ENCODE measurements around the gene ADORA3. TPM values are rescaled to one million over a fixed set of nuclear protein-coding genes. Genes with fewer than 3 reads are reported as not detected.

Gene ADORA3
- total and polyA plus RNA-seq, 10 of the 15 experiments (the other 5 are each of a cell fraction or from before 2014, with no cell fraction given) = 0.14 to 0.29 (median 0.18) TPM; not detected in 2

DNA sequence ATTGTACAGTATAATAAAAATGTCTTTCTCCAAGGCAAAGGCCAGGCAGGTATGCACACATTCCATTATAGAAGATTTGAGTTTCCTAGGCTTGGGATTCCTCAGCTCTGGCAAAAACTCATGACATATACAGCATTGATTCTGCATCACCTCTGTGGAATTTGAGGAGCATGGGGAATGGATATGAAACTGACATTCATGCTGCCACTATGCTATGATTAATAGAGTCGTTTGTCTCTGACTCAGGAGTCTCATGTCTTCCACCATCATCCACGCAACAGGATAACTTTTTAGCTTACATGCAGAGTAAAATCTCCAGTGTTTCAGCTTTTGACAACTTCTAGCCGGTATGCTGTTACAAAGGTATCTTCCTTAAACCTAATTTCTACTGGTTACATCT, 49.8 kb upstream of the ADORA3 start:
- Histone ChIP-seq H3K36me3 (ENCODE audit: control insufficient read depth in 2 of 2, insufficient read depth in 2 of 2, low read length in 1 of 2) (no peaks in the 10 kb centered on the region), H3K4me3 (no peak overlapping the region), H2AFZ (ENCODE audit: control insufficient read depth, low read depth, low read length) (no peak overlapping the region), H3K9me3 (replicated peaks; ENCODE audit: control insufficient read depth, insufficient read depth, low read length) (no peaks in the 10 kb centered on the region), H3K27ac (ENCODE audit: control insufficient read depth, insufficient read depth) (no peak overlapping the region), H3K79me2 (ENCODE audit: control insufficient read depth, insufficient read depth, low read length) (no peaks in the 10 kb centered on the region), H3K4me1 (ENCODE audit: control insufficient read depth, insufficient read depth, low read length) (no peaks in the 10 kb centered on the region), H3K4me2 (ENCODE audit: control insufficient read depth, insufficient read depth) (no peak overlapping the region), H3K9ac (ENCODE audit: control insufficient read depth, insufficient read depth, low read length) (no peak overlapping the region), H3K27me3 (replicated peaks in 1 of 2; ENCODE audit: control insufficient read depth in 2 of 2, insufficient read depth in 2 of 2, low read length in 1 of 2) (no peaks in the 10 kb centered on the region), H4K20me1 (ENCODE audit: control insufficient read depth, insufficient read depth) (no peaks in the 10 kb centered on the region)
- intact Hi-C loops (cut with micrococcal nuclease; ENCODE audit: unreplicated experiment) (no loop called here), in situ Hi-C loops (cut with MboI) (no loop called here)
- WGBS (ENCODE audit: insufficient coverage, insufficient replicate concordance, low lambda C conversion rate, missing lambda C conversion rate) = 99% methylated on average over 3 of the region's 3 CpGs
- RAD21 ChIA-PET (ENCODE audit: unreplicated experiment) = interaction anchor here (0.9 to 1.2 kb wide), 2 partner anchors 45 to 160 kb away, joined by 3 read pairs; no protein-coding TSS in a partner anchor
- POLR2A ChIA-PET = interaction anchor here (0.7 kb wide), 1 partner anchor 75 kb away, joined by 4 read pairs; no protein-coding TSS in a partner anchor
- SMC1A ChIA-PET (ENCODE audit: uncharacterized antibody, unreplicated experiment) = interaction anchor here (1.0 to 4.8 kb wide), 4 partner anchors 14 to 92 kb away, joined by 4 to 22 read pairs (median 4); no protein-coding TSS in a partner anchor
- BruUV-seq (replicated peaks) = no TSS peak
- FAIRE-seq (no peak), DNase-seq (ENCODE audit: low read depth, low spot score) (no peak), ATAC-seq (no peak)
- CTCF ChIA-PET = interaction anchor here (1.0 to 1.4 kb wide), 4 partner anchors 45 to 162 kb away, joined by 3 to 7 read pairs (median 3); no protein-coding TSS in a partner anchor
- TF ChIP-seq, protein P1, sequence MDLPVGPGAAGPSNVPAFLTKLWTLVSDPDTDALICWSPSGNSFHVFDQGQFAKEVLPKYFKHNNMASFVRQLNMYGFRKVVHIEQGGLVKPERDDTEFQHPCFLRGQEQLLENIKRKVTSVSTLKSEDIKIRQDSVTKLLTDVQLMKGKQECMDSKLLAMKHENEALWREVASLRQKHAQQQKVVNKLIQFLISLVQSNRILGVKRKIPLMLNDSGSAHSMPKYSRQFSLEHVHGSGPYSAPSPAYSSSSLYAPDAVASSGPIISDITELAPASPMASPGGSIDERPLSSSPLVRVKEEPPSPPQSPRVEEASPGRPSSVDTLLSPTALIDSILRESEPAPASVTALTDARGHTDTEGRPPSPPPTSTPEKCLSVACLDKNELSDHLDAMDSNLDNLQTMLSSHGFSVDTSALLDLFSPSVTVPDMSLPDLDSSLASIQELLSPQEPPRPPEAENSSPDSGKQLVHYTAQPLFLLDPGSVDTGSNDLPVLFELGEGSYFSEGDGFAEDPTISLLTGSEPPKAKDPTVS (IDR thresholded peaks at IDR 0.05; ENCODE audit: low read depth, low read length) = no peak
- no peak for TF ChIP-seq HCFC1 (IDR thresholded peaks at IDR 0.05; ENCODE audit: low read length)
- TF ChIP-seq EP300 (IDR thresholded peaks at IDR 0.05; ENCODE audit: borderline replicate concordance in 1 of 2, control insufficient read depth in 1 of 2, low read depth in 2 of 2, low read length in 2 of 2) = no peak

DNA sequence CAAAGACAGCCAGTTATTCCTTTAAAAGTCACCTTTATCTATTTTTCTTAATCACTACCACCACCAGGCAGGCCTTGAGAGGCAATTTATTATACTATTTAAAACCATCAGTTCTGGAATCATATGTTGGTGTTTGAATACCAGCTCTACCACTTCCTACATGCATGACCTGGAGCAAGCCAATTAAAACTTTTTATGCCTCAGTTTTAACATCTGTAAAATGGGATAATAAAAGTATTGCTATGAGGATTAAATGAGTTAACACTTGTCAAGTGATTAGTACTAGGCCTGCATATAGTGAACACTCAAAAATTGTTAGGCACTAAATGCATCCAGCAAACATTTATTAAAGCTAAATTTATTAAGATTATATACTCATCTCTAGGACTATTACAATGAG, 49.2 kb upstream of the ADORA3 start:
- no peaks in the 10 kb centered on the region for H3K27me3 ChIP-seq (replicated peaks in 1 of 2; ENCODE audit: control insufficient read depth in 2 of 2, insufficient read depth in 2 of 2, low read length in 1 of 2)
- FAIRE-seq (no peak), DNase-seq (ENCODE audit: low read depth, low spot score) (no peak), ATAC-seq (no peak)
- intact Hi-C loops (cut with micrococcal nuclease; ENCODE audit: unreplicated experiment) = no loop called here
- no peaks in the 10 kb centered on the region; the same call in 2 of the 3 replicates for H3K9me3 ChIP-seq (replicated peaks; ENCODE audit: control insufficient read depth, insufficient read depth, low read length)
- no peaks in the 10 kb centered on the region for H4K20me1 ChIP-seq (ENCODE audit: control insufficient read depth, insufficient read depth)
- no peaks in the 10 kb centered on the region for H3K4me1 ChIP-seq (ENCODE audit: control insufficient read depth, insufficient read depth, low read length)
- H3K4me3 ChIP-seq = no peak overlapping the region
- ChIA-PET RAD21 (ENCODE audit: unreplicated experiment) (interaction anchor here (0.9 to 1.2 kb wide), 2 partner anchors 44 to 160 kb away, joined by 3 read pairs; no protein-coding TSS in a partner anchor), CTCF (interaction anchor here (1.0 to 1.4 kb wide), 5 partner anchors 44 to 560 kb away, joined by 3 to 7 read pairs (median 3); no protein-coding TSS in a partner anchor), SMC1A (ENCODE audit: uncharacterized antibody, unreplicated experiment) (interaction anchor here (1.0 to 4.8 kb wide), 5 partner anchors 8 to 92 kb away, joined by 4 to 22 read pairs (median 5); no protein-coding TSS in a partner anchor), POLR2A (no interaction called here)
- H3K79me2 ChIP-seq (ENCODE audit: control insufficient read depth, insufficient read depth, low read length) = no peaks in the 10 kb centered on the region
- H3K4me2 ChIP-seq (ENCODE audit: control insufficient read depth, insufficient read depth) = no peak overlapping the region
- no peak overlapping the region for H3K27ac ChIP-seq (ENCODE audit: control insufficient read depth, insufficient read depth)
- H3K9ac ChIP-seq (ENCODE audit: control insufficient read depth, insufficient read depth, low read length) = no peak overlapping the region
- BruUV-seq (replicated peaks) = no TSS peak
- no peak overlapping the region for H2AFZ ChIP-seq (ENCODE audit: control insufficient read depth, low read depth, low read length)
- no peaks in the 10 kb centered on the region for H3K36me3 ChIP-seq (ENCODE audit: control insufficient read depth in 2 of 2, insufficient read depth in 2 of 2, low read length in 1 of 2)
- in situ Hi-C loops (cut with MboI) = no loop called here
- TF ChIP-seq JUND (IDR thresholded peaks at IDR 0.05; ENCODE audit: low read depth, low read length) (no peak), RELA (IDR thresholded peaks at IDR 0.05; ENCODE audit: borderline replicate concordance, partially characterized antibody) (no peak), MXI1 (IDR thresholded peaks at IDR 0.05; ENCODE audit: low read depth, low read length) (no peak), STAT3 (IDR thresholded peaks at IDR 0.05; ENCODE audit: low read depth, low read length) (no peak), ZNF24 (IDR thresholded peaks at IDR 0.05) (no peak), RFX5 (IDR thresholded peaks at IDR 0.05; ENCODE audit: low read depth, low read length) (no peak), SREBF1 (IDR thresholded peaks at IDR 0.05; ENCODE audit: low read length) (no peak), RCOR1 (conservative IDR thresholded peaks at IDR 0.05; ENCODE audit: low read depth, low read length) (no peak), NFXL1 (IDR thresholded peaks at IDR 0.05; ENCODE audit: borderline replicate concordance) (no peak)
- TF ChIP-seq, protein P2, sequence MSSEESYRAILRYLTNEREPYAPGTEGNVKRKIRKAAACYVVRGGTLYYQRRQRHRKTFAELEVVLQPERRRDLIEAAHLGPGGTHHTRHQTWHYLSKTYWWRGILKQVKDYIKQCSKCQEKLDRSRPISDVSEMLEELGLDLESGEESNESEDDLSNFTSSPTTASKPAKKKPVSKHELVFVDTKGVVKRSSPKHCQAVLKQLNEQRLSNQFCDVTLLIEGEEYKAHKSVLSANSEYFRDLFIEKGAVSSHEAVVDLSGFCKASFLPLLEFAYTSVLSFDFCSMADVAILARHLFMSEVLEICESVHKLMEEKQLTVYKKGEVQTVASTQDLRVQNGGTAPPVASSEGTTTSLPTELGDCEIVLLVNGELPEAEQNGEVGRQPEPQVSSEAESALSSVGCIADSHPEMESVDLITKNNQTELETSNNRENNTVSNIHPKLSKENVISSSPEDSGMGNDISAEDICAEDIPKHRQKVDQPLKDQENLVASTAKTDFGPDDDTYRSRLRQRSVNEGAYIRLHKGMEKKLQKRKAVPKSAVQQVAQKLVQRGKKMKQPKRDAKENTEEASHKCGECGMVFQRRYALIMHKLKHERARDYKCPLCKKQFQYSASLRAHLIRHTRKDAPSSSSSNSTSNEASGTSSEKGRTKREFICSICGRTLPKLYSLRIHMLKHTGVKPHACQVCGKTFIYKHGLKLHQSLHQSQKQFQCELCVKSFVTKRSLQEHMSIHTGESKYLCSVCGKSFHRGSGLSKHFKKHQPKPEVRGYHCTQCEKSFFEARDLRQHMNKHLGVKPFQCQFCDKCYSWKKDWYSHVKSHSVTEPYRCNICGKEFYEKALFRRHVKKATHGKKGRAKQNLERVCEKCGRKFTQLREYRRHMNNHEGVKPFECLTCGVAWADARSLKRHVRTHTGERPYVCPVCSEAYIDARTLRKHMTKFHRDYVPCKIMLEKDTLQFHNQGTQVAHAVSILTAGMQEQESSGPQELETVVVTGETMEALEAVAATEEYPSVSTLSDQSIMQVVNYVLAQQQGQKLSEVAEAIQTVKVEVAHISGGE (CRISPR knock-in tag; IDR thresholded peaks at IDR 0.05) = no peak
